Nephron progenitor cell (in vitro differentiated cells): Measurements from ENCODE around the gene TXNDC12.
"Not testable (repeated sequence)": the region's sequence is repeated elsewhere in the genome, so short reads cannot be mapped to it uniquely, and the experiment has no call there.

Source experiments
- DNase-seq: peaks from one replicate; pipeline ENCODE4 v3.0.0; 2021
- H3K27ac Mint-ChIP-seq: 2 replicates; pipeline ENCODE4 v1.8.0; 2021; ENCODE audit warnings: mild to moderate bottlenecking, moderate library complexity, mixed read lengths
- H3K27me3 Mint-ChIP-seq: 2 replicates; pipeline ENCODE4 v1.8.0; 2021; ENCODE audit warnings: mild to moderate bottlenecking, low read depth, mixed read lengths; ENCODE audit not compliant: poor library complexity
- H3K36me3 Mint-ChIP-seq: 2 replicates; pipeline ENCODE4 v1.8.0; 2021; ENCODE audit warnings: low read depth, mixed read lengths
- H3K4me1 Mint-ChIP-seq: 2 replicates; pipeline ENCODE4 v1.8.0; 2021; ENCODE audit warnings: mixed read lengths
- H3K4me3 Mint-ChIP-seq: 2 replicates; pipeline ENCODE4 v1.8.0; 2021; ENCODE audit warnings: mild to moderate bottlenecking, moderate library complexity, mixed read lengths
- H3K9me3 Mint-ChIP-seq: 2 replicates; pipeline ENCODE4 v1.8.0; 2021; ENCODE audit warnings: mild to moderate bottlenecking, moderate library complexity, mixed read lengths
- CTCF ChIP-seq: fragments of 200-600 bp; sonication (generic); IDR thresholded peaks from 2 replicates; pipeline ENCODE4 v1.5.0; 2021; ENCODE audit warnings: antibody characterized with exemption

The TXNDC12 gene

DNA sequence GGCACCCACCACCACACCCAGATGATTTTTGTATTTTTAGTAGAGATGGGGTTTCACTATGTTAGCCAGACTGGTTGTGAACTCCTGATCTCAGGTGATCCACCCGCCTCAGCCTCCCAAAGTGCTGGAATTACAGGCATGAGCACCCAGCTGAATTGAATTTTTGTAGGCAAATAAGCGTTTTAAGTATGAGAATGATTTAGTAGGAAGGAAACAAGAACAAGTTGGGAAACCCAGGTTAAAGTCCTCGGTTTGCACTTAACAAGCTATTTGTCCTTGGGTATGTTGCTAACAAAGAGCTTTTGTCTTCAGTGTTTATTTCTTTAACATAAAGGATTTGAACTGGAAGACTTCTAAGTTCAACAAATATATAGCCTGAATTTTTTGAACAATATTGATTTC, 25.0 kb upstream of the TXNDC12 start:
- peaks cover 48% of the 10 kb centered on the region for H3K36me3 Mint-ChIP-seq
- H3K4me1 Mint-ChIP-seq, result no peaks in the 10 kb centered on the region
- peak overlapping the region; percentile 75 for H3K27ac Mint-ChIP-seq
- H3K4me3 Mint-ChIP-seq, result no peak overlapping the region
- H3K9me3 Mint-ChIP-seq, result no peaks in the 10 kb centered on the region
- DNase-seq, result no peak
- no peaks in the 10 kb centered on the region for H3K27me3 Mint-ChIP-seq
- TF ChIP-seq CTCF, result no peak

DNA sequence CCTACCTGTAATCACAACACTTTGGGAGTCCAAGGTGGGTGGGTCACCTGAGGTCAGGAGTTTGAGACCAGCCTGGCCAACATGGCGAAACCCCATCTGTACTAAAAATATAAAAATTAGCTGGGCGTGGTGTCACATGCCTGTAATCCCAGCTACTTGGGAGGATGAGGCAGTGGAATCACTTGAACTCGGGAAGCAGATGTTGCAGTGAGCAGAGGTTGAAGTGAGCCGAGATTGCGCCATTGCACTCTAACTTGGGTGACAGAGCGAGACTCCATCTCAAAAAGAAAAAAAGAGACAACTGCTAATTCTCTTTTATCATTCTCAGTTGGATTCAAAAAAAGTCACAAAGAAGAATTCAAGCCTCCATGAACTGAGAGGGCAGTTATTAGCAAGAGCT, 22.3 kb upstream of the TXNDC12 start:
- Mint-ChIP-seq H3K36me3 (peaks cover 62% of the 10 kb centered on the region), H3K27ac (peak overlapping the region; percentile 90)
- H3K4me3 Mint-ChIP-seq, H3K4me1 Mint-ChIP-seq, H3K9me3 Mint-ChIP-seq, H3K27me3 Mint-ChIP-seq, DNase-seq: not testable (repeated sequence)

- Mint-ChIP-seq H3K27me3 (no peaks in the 10 kb centered on the region), H3K36me3 (peaks cover 53% of the 10 kb centered on the region), H3K9me3 (peaks cover 4% of the 10 kb centered on the region), H3K4me3 (no peak overlapping the region), H3K4me1 (no peaks in the 10 kb centered on the region), H3K27ac (no peak overlapping the region)
- TF ChIP-seq CTCF, result no peak
- DNase-seq, result no peak
Measured at GRCh38 chr1:52072291-52072690, 17.3 kb upstream of the TXNDC12 start.

DNA sequence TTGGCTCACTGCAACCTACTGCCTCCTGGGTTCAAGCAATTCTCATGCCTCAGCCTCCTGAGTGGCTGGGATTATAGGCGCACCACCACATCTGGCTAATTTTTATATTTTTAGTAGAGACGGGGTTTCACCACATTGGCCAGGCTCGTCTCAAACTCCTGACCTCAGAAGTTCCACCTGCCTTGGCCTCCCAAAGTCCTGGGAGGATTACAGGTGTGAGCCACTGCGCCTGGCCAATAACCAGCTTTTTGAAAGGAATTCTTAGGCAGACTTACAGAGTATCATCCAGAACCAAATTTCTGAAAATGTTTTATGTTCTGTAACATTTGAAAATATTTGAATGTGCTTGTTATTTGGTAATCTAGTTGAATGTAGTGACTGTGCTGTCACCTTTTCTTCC, 15.7 kb upstream of the TXNDC12 start:
- Mint-ChIP-seq H3K4me1 (no peaks in the 10 kb centered on the region), H3K27ac (no peak overlapping the region), H3K9me3 (peaks cover 4% of the 10 kb centered on the region), H3K4me3 (no peak overlapping the region), H3K27me3 (no peaks in the 10 kb centered on the region), H3K36me3 (peaks cover 49% of the 10 kb centered on the region)
- no peak for TF ChIP-seq CTCF
- no peak for DNase-seq

- Mint-ChIP-seq H3K4me1 (peaks cover 12% of the 10 kb centered on the region), H3K9me3 (no peaks in the 10 kb centered on the region), H3K27ac (peak overlapping the region; percentile 22), H3K36me3 (peaks cover 68% of the 10 kb centered on the region), H3K4me3 (no peak overlapping the region), H3K27me3 (no peaks in the 10 kb centered on the region)
- DNase-seq, result no peak
- no peak for TF ChIP-seq CTCF
Measured at GRCh38 chr1:52063192-52063591, 8.2 kb upstream of the TXNDC12 start.

- Mint-ChIP-seq H3K4me3 (no peak overlapping the region), H3K27me3 (no peaks in the 10 kb centered on the region), H3K27ac (no peak overlapping the region), H3K4me1 (peaks cover 23% of the 10 kb centered on the region), H3K36me3 (peaks cover 60% of the 10 kb centered on the region), H3K9me3 (no peaks in the 10 kb centered on the region)
- no peak for TF ChIP-seq CTCF
- no peak for DNase-seq
Measured at GRCh38 chr1:52060822-52061221, 5.8 kb upstream of the TXNDC12 start.
